IMR-90 (cell line): ENCODE measurements around the gene UGT1A10. TPM values are rescaled to one million over a fixed set of nuclear protein-coding genes. Genes with fewer than 3 reads are reported as not detected.
A peak's percentile ranks its signal among the peaks of the same experiment; 100 is the strongest.

Experiments used
- ATAC-seq: fragments of 200-7000 bp; cut with Tn5 transposase; 2 replicates; pipeline ENCODE4 v1.9.1; 2020; ENCODE audit warnings: low read depth, mild to moderate bottlenecking, moderate library complexity
- BruUV-seq: library from RNA; stranded (reverse); fragments of 400-500 nt; replicated peaks from 2 replicates; lab custom pipeline; 2021; lab: Mats Ljungman, UMichigan
- CTCF ChIA-PET: fragments of 300-600 bp; formaldehyde crosslinking; extraction: SDS; loops from one replicate; lab custom pipeline; 2021; ENCODE audit warnings: antibody characterized with exemption; lab: Yijun Ruan, JAX
- POLR2A ChIA-PET: fragments of 300-600 bp; sonication (Branson Sonifier 250); formaldehyde crosslinking; loops from one replicate; lab custom pipeline; 2022; ENCODE audit warnings: antibody characterized with exemption; ENCODE audit not compliant: unreplicated experiment; lab: Charles Lee
- DNase-seq: peaks from one replicate; pipeline ENCODE4 v3.0.0; 2013
- H2AFZ ChIP-seq: replicated peaks from 2 replicates; pipeline ENCODE3; 2013; ENCODE audit warnings: low read length, mild to moderate bottlenecking; ENCODE audit not compliant: poor library complexity
- H2AK5ac ChIP-seq: 2 replicates; pipeline ENCODE4 v1.6.1; 2013; ENCODE audit warnings: low read depth, low read length, inconsistent platforms
- H2AK9ac ChIP-seq: replicated peaks from 2 replicates; pipeline ENCODE3; 2013; ENCODE audit warnings: mild to moderate bottlenecking, low read depth, low read length, moderate library complexity; ENCODE audit not compliant: poor library complexity
- H2BK120ac ChIP-seq: 2 replicates; pipeline ENCODE4 v1.6.1; 2013; ENCODE audit warnings: low read depth, low read length, inconsistent platforms
- H2BK15ac ChIP-seq: 3 replicates; pipeline ENCODE4 v1.6.1; 2013; ENCODE audit warnings: low read depth, low read length, inconsistent platforms
- H2BK20ac ChIP-seq: 2 replicates; pipeline ENCODE4 v1.6.1; 2013; ENCODE audit warnings: low read depth, mild to moderate bottlenecking, inconsistent platforms, low read length, moderate library complexity
- H2BK5ac ChIP-seq: 2 replicates; pipeline ENCODE4 v1.6.1; 2013; ENCODE audit warnings: mild to moderate bottlenecking, low read depth, low read length, inconsistent platforms; ENCODE audit not compliant: poor library complexity, severe bottlenecking
- H3K14ac ChIP-seq: replicated peaks from 2 replicates; pipeline ENCODE4 v1.6.1; 2013; ENCODE audit warnings: low read depth, low read length, inconsistent platforms
- H3K18ac ChIP-seq: 2 replicates; pipeline ENCODE4 v1.6.1; 2013; ENCODE audit warnings: low read depth, low read length, control low read depth
- H3K23ac ChIP-seq: 2 replicates; pipeline ENCODE4 v1.6.1; 2013; ENCODE audit warnings: low read depth, low read length, inconsistent platforms
- H3K27ac ChIP-seq: 2 replicates; pipeline ENCODE4 v1.5.1; 2013; ENCODE audit warnings: mild to moderate bottlenecking, control low read depth, low read length; ENCODE audit not compliant: insufficient read depth
- H3K27me3 ChIP-seq: 2 replicates; pipeline ENCODE4 v1.6.1; 2013; ENCODE audit warnings: low read length; ENCODE audit not compliant: control insufficient read depth, insufficient read depth
- H3K36me3 ChIP-seq: 2 replicates; pipeline ENCODE4 v1.6.1; 2013; ENCODE audit warnings: low read length, mixed read lengths; ENCODE audit not compliant: control insufficient read depth, insufficient read depth
- H3K4ac ChIP-seq: 2 replicates; pipeline ENCODE4 v1.6.1; 2013; ENCODE audit warnings: low read depth, low read length, inconsistent platforms
- H3K4me1 ChIP-seq: 2 replicates; pipeline ENCODE4 v1.6.1; 2013; ENCODE audit warnings: low read length, mixed read lengths; ENCODE audit not compliant: control insufficient read depth, insufficient read depth
- H3K4me2 ChIP-seq: 2 replicates; pipeline ENCODE4 v1.6.1; 2013; ENCODE audit warnings: low read depth, mild to moderate bottlenecking, control low read depth, low read length, moderate library complexity
- H3K4me3 ChIP-seq: 2 replicates; pipeline ENCODE4 v1.5.1; 2013; ENCODE audit warnings: low read depth, mild to moderate bottlenecking, control low read depth, low read length, moderate library complexity; ENCODE audit not compliant: insufficient read depth
- H3K56ac ChIP-seq: 2 replicates; pipeline ENCODE4 v1.6.1; 2013; ENCODE audit warnings: low read length, inconsistent platforms; ENCODE audit not compliant: insufficient read depth; ENCODE audit errors: extremely low read depth
- H3K79me1 ChIP-seq, 2 experiments: 2 replicates each; pipeline ENCODE4 v1.6.1; 2013; ENCODE audit warnings: low read length in 2 of 2, inconsistent platforms in 1 of 2, low read depth in 1 of 2
- H3K9ac ChIP-seq: 2 replicates; pipeline ENCODE4 v1.6.1; 2013; ENCODE audit warnings: low read depth, low read length, control low read depth
- H3K9me1 ChIP-seq: 2 replicates; pipeline ENCODE4 v1.6.1; 2013; ENCODE audit warnings: low read length, inconsistent platforms; ENCODE audit not compliant: insufficient read depth
- H3K9me3 ChIP-seq: 2 replicates; pipeline ENCODE4 v1.6.1; 2013; ENCODE audit warnings: low read length; ENCODE audit not compliant: control insufficient read depth, insufficient read depth
- H4K20me1 ChIP-seq: 2 replicates; pipeline ENCODE4 v1.6.1; 2013; ENCODE audit warnings: low read length, inconsistent platforms; ENCODE audit not compliant: insufficient read depth
- H4K5ac ChIP-seq: 2 replicates; pipeline ENCODE4 v1.6.1; 2013; ENCODE audit warnings: mild to moderate bottlenecking, low read depth, low read length, control low read depth
- H4K8ac ChIP-seq, 2 experiments: 2 replicates each; pipeline ENCODE4 v1.6.1; 2013; ENCODE audit warnings: low read depth in 2 of 2, low read length in 2 of 2, control low read depth in 1 of 2, inconsistent platforms in 1 of 2
- H4K91ac ChIP-seq: 2 replicates; pipeline ENCODE4 v1.6.1; 2013; ENCODE audit warnings: low read depth, low read length, inconsistent platforms; ENCODE audit not compliant: insufficient read depth
- BHLHE40 ChIP-seq: fragments of 150-350 bp; IDR thresholded peaks from 2 replicates; pipeline ENCODE4 v1.6.1; 2016; ENCODE audit warnings: mild to moderate bottlenecking, low read depth, low read length
- CEBPB ChIP-seq: IDR thresholded peaks from 2 replicates; pipeline ENCODE4 v1.6.1; 2012; ENCODE audit warnings: low read depth, low read length, improper control_type of control experiment
- CHD1 ChIP-seq: IDR thresholded peaks from 2 replicates; pipeline ENCODE4 v1.6.1; 2012; ENCODE audit warnings: low read depth, low read length, improper control_type of control experiment
- FOS ChIP-seq: fragments of 150-350 bp; IDR thresholded peaks from 2 replicates; pipeline ENCODE4 v1.6.1; 2016; ENCODE audit warnings: low read depth, low read length
- MAFK ChIP-seq: IDR thresholded peaks from 2 replicates; pipeline ENCODE4 v1.6.1; 2012; ENCODE audit warnings: low read depth, low read length, improper control_type of control experiment
- MAZ ChIP-seq: IDR thresholded peaks from 2 replicates; pipeline ENCODE4 v1.6.1; 2012; ENCODE audit warnings: low read depth, mild to moderate bottlenecking, low read length, improper control_type of control experiment, moderate library complexity, borderline replicate concordance
- MXI1 ChIP-seq: IDR thresholded peaks from 2 replicates; pipeline ENCODE4 v1.6.1; 2012; ENCODE audit warnings: low read depth, mild to moderate bottlenecking, low read length, moderate library complexity, borderline replicate concordance
- NFE2L2 ChIP-seq: fragments of 150-350 bp; IDR thresholded peaks from 2 replicates; pipeline ENCODE4 v1.6.1; 2016; ENCODE audit warnings: low read depth, mild to moderate bottlenecking, low read length
- POLR2A ChIP-seq: IDR thresholded peaks from 2 replicates; pipeline ENCODE4 v1.6.1; 2012; ENCODE audit warnings: mild to moderate bottlenecking, low read depth, low read length
- RAD21 ChIP-seq: IDR thresholded peaks from 2 replicates; pipeline ENCODE4 v1.6.1; 2012; ENCODE audit warnings: low read length, improper control_type of control experiment
- RCOR1 ChIP-seq: IDR thresholded peaks from 2 replicates; pipeline ENCODE4 v1.6.1; 2012; ENCODE audit warnings: mild to moderate bottlenecking, low read length, improper control_type of control experiment; ENCODE audit not compliant: insufficient replicate concordance
- RFX5 ChIP-seq: IDR thresholded peaks from 2 replicates; pipeline ENCODE4 v1.8.0; 2012; ENCODE audit warnings: low read depth, mild to moderate bottlenecking, low read length, moderate library complexity
- SMC3 ChIP-seq: fragments of 150-350 bp; IDR thresholded peaks from 2 replicates; pipeline ENCODE4 v1.6.1; 2016; ENCODE audit warnings: low read depth, mild to moderate bottlenecking, antibody characterized with exemption, low read length, moderate library complexity
- WGBS, 2 experiments: methylation state at CpG; one replicate each; pipeline versions ENCODE4 v1.1.5 to v1.1.7; 2013; ENCODE audit warnings: missing lambda C conversion rate in 2 of 2; ENCODE audit not compliant: insufficient read length in 1 of 2; ENCODE audit errors: extremely low coverage in 2 of 2; 5-methylcytosine and 5-hydroxymethylcytosine counted together
- dilution Hi-C: fragments of 300-500 bp; cut with HindIII; formaldehyde crosslinking; loops from one replicate; pipeline ENCODE4 v1.14.3; 2018; ENCODE audit warnings: low sequenced_read_pairs; ENCODE audit not compliant: unreplicated experiment
- in situ Hi-C: fragments of 300-500 bp; cut with MboI; formaldehyde crosslinking; loops from 3 replicates; pipeline ENCODE4 v1.14.3; 2019; ENCODE audit warnings: low sequenced_read_pairs, inconsistent platforms, mixed read lengths
- intact Hi-C: fragments of 100-400 bp; cut with micrococcal nuclease; formaldehyde crosslinking; loops from 2 replicates; pipeline ENCODE4 v1.10.0; 2022
- polyA plus RNA-seq, 3 experiments: library from polyadenylated mRNA; depleted of rRNA; stranded (reverse); fragments of >200 nt; gene quantifications; 2 replicates each; pipeline ENCODE4 v1.2.3, GENCODE V29; 2012; ENCODE audit warnings: low replicate concordance in 1 of 3
- total RNA-seq: library from RNA; depleted of rRNA; stranded (reverse); fragments of >200 nt; gene quantifications from 2 replicates; pipeline ENCODE4 v1.2.3, GENCODE V29; 2012
- TF ChIP-seq, protein P1 (sequence below): fragments of 150-350 bp; IDR thresholded peaks from 2 replicates; pipeline ENCODE4 v1.6.1; 2017; ENCODE audit warnings: mild to moderate bottlenecking, antibody characterized with exemption, low read length, low read depth
- TF ChIP-seq, protein P2 (sequence below): fragments of 150-350 bp; IDR thresholded peaks from 2 replicates; pipeline ENCODE4 v1.6.1; 2016; ENCODE audit warnings: low read depth, mild to moderate bottlenecking, low read length, moderate library complexity, borderline replicate concordance
- TF ChIP-seq, protein P3 (sequence below): conservative IDR thresholded peaks from 2 replicates; pipeline ENCODE4 v1.5.1; 2012; ENCODE audit warnings: mild to moderate bottlenecking, low read depth, low read length, improper control_type of control experiment

The UGT1A10 gene
- total and polyA plus RNA-seq, 2 of the 4 experiments (the other 2 are of a cell fraction), result not detected

DNA sequence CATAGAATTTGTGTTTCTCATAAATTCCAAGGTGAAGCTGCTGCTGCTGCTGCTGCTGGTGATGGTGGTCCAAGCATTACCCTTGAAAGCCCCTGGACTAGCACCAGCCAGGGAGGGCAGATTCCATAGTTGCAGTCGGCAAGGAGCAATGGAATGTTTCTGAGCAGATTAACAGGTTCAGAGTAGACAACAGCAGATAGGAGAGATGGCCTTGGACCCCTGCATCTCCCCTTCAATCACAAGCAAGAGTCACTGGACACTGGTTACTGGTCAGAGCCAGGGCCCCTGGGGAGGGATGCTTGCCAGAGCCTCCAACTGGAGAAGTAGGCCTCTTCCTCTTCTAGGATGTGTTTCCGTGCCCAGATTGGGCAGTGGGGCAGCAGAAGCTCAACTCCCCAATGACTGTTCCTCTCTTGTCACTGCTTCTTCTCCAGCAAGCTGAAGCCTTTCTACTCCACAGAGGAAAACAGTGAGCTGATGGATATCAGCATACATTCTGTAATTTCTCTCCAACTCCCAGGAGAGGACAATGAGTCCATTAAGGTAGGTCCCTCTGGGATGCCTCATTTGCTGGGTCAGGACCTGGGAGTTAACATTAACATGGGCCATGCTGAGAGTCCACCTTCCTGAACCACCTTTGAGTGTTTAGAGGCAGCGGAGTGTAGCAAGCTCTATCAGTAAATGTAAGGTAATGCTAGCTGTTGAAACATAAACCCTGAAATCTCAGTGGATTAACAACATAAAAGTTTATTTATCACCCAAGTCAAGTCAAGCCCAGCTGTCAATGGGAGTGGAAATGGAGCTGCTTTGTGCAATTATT, 177.2 kb downstream of the UGT1A10 start:
- H3K9me3 ChIP-seq, result no peaks in the 10 kb centered on the region
- WGBS, 2 experiments, result no CpG with 5 or more reads among the region's 3 CpGs
- no peak overlapping the region for H3K4me2 ChIP-seq
- H3K9me1 ChIP-seq, result no peaks in the 10 kb centered on the region
- H4K8ac ChIP-seq, result no peak overlapping the region
- peak overlapping the region; percentile 49 for H2AK9ac ChIP-seq
- no peaks in the 10 kb centered on the region for H3K79me1 ChIP-seq
- no peak overlapping the region for H2AK5ac ChIP-seq
- no peak overlapping the region for H2AFZ ChIP-seq
- dilution Hi-C loops, result no loop called here
- TF ChIP-seq RCOR1 (no peak), RFX5 (no peak), CEBPB (no peak), RAD21 (no peak), MXI1 (no peak), BHLHE40 (no peak), NFE2L2 (no peak), FOS (no peak), POLR2A (no peak), MAFK (no peak), CHD1 (no peak), MAZ (no peak), SMC3 (no peak)
- TF ChIP-seq, protein P1, sequence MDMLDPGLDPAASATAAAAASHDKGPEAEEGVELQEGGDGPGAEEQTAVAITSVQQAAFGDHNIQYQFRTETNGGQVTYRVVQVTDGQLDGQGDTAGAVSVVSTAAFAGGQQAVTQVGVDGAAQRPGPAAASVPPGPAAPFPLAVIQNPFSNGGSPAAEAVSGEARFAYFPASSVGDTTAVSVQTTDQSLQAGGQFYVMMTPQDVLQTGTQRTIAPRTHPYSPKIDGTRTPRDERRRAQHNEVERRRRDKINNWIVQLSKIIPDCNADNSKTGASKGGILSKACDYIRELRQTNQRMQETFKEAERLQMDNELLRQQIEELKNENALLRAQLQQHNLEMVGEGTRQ, result no peak
- TF ChIP-seq, protein P2, sequence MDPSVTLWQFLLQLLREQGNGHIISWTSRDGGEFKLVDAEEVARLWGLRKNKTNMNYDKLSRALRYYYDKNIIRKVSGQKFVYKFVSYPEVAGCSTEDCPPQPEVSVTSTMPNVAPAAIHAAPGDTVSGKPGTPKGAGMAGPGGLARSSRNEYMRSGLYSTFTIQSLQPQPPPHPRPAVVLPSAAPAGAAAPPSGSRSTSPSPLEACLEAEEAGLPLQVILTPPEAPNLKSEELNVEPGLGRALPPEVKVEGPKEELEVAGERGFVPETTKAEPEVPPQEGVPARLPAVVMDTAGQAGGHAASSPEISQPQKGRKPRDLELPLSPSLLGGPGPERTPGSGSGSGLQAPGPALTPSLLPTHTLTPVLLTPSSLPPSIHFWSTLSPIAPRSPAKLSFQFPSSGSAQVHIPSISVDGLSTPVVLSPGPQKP, result no peak
- TF ChIP-seq, protein P3, sequence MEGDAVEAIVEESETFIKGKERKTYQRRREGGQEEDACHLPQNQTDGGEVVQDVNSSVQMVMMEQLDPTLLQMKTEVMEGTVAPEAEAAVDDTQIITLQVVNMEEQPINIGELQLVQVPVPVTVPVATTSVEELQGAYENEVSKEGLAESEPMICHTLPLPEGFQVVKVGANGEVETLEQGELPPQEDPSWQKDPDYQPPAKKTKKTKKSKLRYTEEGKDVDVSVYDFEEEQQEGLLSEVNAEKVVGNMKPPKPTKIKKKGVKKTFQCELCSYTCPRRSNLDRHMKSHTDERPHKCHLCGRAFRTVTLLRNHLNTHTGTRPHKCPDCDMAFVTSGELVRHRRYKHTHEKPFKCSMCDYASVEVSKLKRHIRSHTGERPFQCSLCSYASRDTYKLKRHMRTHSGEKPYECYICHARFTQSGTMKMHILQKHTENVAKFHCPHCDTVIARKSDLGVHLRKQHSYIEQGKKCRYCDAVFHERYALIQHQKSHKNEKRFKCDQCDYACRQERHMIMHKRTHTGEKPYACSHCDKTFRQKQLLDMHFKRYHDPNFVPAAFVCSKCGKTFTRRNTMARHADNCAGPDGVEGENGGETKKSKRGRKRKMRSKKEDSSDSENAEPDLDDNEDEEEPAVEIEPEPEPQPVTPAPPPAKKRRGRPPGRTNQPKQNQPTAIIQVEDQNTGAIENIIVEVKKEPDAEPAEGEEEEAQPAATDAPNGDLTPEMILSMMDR, result no peak
- no peaks in the 10 kb centered on the region for H3K4me1 ChIP-seq
- no peak overlapping the region for H3K4me3 ChIP-seq
- H3K27ac ChIP-seq, result no peak overlapping the region
- DNase-seq (no peak), ATAC-seq (no peak)
- H3K9ac ChIP-seq, result no peak overlapping the region
- no peak overlapping the region for H3K18ac ChIP-seq
- no peak overlapping the region for H4K91ac ChIP-seq
- no peak overlapping the region for H4K5ac ChIP-seq
- no peaks in the 10 kb centered on the region for H4K20me1 ChIP-seq
- H3K14ac ChIP-seq, result no peak overlapping the region
- no peak overlapping the region for H2BK15ac ChIP-seq
- H3K4ac ChIP-seq, result no peak overlapping the region
- H2BK120ac ChIP-seq, result no peak overlapping the region
- H2BK5ac ChIP-seq, result no peak overlapping the region
- intact Hi-C loops, result no loop called here
- BruUV-seq, result no TSS peak
- no peak overlapping the region for H3K56ac ChIP-seq
- no peak overlapping the region for H2BK20ac ChIP-seq
- H3K23ac ChIP-seq, result no peak overlapping the region
- ChIA-PET CTCF (no interaction called here), POLR2A (no interaction called here)
- H3K36me3 ChIP-seq, result no peaks in the 10 kb centered on the region
- peaks cover 15% of the 10 kb centered on the region for H3K27me3 ChIP-seq
- in situ Hi-C loops, result no loop called here
